ENCODE measurements around the gene PDE2A. TPM values are rescaled to one million over a fixed set of nuclear protein-coding genes. Genes with fewer than 3 reads are reported as not detected.

The PDE2A gene
- total RNA-seq, 1 experiment from 2014 or later = 3.7 TPM

- H3K36me3 Mint-ChIP-seq = no peaks in the 10 kb centered on the region
- ATAC-seq = no peak
- peaks cover 11% of the 10 kb centered on the region for H3K4me1 Mint-ChIP-seq
Observed at GRCh38 chr11:72541257-72541974, 132.8 kb downstream of the PDE2A start.

More at GRCh38 chr11:72541257-72541974, 132.8 kb downstream of the PDE2A start:
- H3K9me3 Mint-ChIP-seq = no peaks in the 10 kb centered on the region
- DNase-seq (ENCODE audit: low spot score) = no peak
- no peak overlapping the region for H3K4me3 Mint-ChIP-seq
- CTCF ChIA-PET = interaction anchor here (0.7 to 4.0 kb wide), 2 partner anchors 13 to 70 kb away, joined by 3 to 17 read pairs; no protein-coding TSS in a partner anchor
- peaks cover 18% of the 10 kb centered on the region; the same call in 1 of the 2 replicates for H3K27me3 Mint-ChIP-seq (ENCODE audit: low read depth)
- POLR2A ChIA-PET = no interaction called here
- TF ChIP-seq SOX15 (CRISPR knock-in tag; IDR thresholded peaks at IDR 0.05) (no peak), GRHL2 (CRISPR knock-in tag; IDR thresholded peaks at IDR 0.05; ENCODE audit: insufficient replicate concordance, severe bottlenecking) (no peak), ZNF425 (CRISPR knock-in tag; conservative IDR thresholded peaks at IDR 0.05) (no peak), FOXP4 (CRISPR knock-in tag; IDR thresholded peaks at IDR 0.05) (no peak), NFE2L1 (CRISPR knock-in tag; IDR thresholded peaks at IDR 0.05) (no peak), ZNF121 (CRISPR knock-in tag; IDR thresholded peaks at IDR 0.05) (no peak), PREB (CRISPR knock-in tag; IDR thresholded peaks at IDR 0.05; ENCODE audit: borderline replicate concordance) (no peak), E2F5 (CRISPR knock-in tag; IDR thresholded peaks at IDR 0.05) (no peak), ZNF317 (CRISPR knock-in tag; IDR thresholded peaks at IDR 0.05; ENCODE audit: borderline replicate concordance, low read depth) (no peak), GTF2I (CRISPR knock-in tag; conservative IDR thresholded peaks at IDR 0.05) (no peak), E2F1 (CRISPR knock-in tag; IDR thresholded peaks at IDR 0.05) (no peak)
- no peak overlapping the region for H3K27ac Mint-ChIP-seq

Measured in WTC11 (cell line).